K562 (cell line): Measurements from ENCODE around the gene NUDT1.

Experiments used
- CHD1 ChIP-seq: fragments of 200-600 bp; sonication (generic); IDR thresholded peaks from one replicate; pipeline ENCODE4 v1.6.1; 2012; ENCODE audit warnings: mild to moderate bottlenecking, moderate library complexity, low read length, inconsistent platforms
- MAFK ChIP-seq: IDR thresholded peaks from 2 replicates; pipeline ENCODE4 v1.6.1; 2011; ENCODE audit warnings: low read length, improper control_type of control experiment
- MED1 ChIP-seq: sonication (generic); formaldehyde crosslinking; IDR thresholded peaks from 2 replicates; pipeline ENCODE4 v1.8.1; 2023; ENCODE audit warnings: missing genetic modification reagents, borderline replicate concordance
- RAD21 ChIP-seq, 2 experiments: fragments of 250-450 bp in 1 of 2; fragments of 450-650 bp in 1 of 2; sonication (Bioruptor Pico) in 1 of 2; formaldehyde crosslinking in 1 of 2; IDR thresholded peaks in 1 of 2; conservative IDR thresholded peaks in 1 of 2; 2 replicates each; pipeline versions ENCODE4 v1.4.0 to v1.8.0; 2020 to 2022; ENCODE audit warnings: mild to moderate bottlenecking in 2 of 2, moderate library complexity in 1 of 2
- RAD51 ChIP-seq: fragments of 450-650 bp; IDR thresholded peaks from 2 replicates; pipeline ENCODE4 v1.7.1; 2016; ENCODE audit warnings: low read depth, mild to moderate bottlenecking, borderline replicate concordance
- RBBP5 ChIP-seq: fragments of 200-600 bp; sonication (generic); IDR thresholded peaks from 2 replicates; pipeline ENCODE4 v1.6.1; 2012; ENCODE audit warnings: borderline replicate concordance, mild to moderate bottlenecking, low read length, control low read depth, inconsistent platforms; ENCODE audit not compliant: insufficient read depth, poor library complexity, severe bottlenecking
- TF ChIP-seq, protein P1 (sequence below): fragments of 250-450 bp; sonication (Bioruptor Pico); IDR thresholded peaks from 2 replicates; pipeline ENCODE4 v1.5.0; 2021
- TF ChIP-seq, protein P2 (sequence below), 3 experiments: IDR thresholded peaks in 2 of 3; conservative IDR thresholded peaks in 1 of 3; 2 replicates each; pipeline ENCODE4 v1.5.1; 2011 to 2012; ENCODE audit warnings: low read length in 3 of 3, mild to moderate bottlenecking in 3 of 3, control low read depth in 2 of 3, improper control_type of control experiment in 1 of 3, inconsistent platforms in 1 of 3, low read depth in 1 of 3, mixed read lengths in 1 of 3, moderate library complexity in 1 of 3; ENCODE audit not compliant: insufficient read depth in 2 of 3
- TF ChIP-seq, protein P3 (sequence below), 2 experiments: fragments of 450-650 bp; formaldehyde crosslinking in 1 of 2; IDR thresholded peaks; 2 replicates each; pipeline versions ENCODE4 v1.4.0 to v1.6.1; 2014 to 2020; ENCODE audit warnings: mild to moderate bottlenecking in 2 of 2, borderline replicate concordance in 1 of 2, low read depth in 1 of 2

- TF ChIP-seq CHD1, result no peak
- TF ChIP-seq MED1 (CRISPR knock-in tag), result no peak
- TF ChIP-seq, protein P1, sequence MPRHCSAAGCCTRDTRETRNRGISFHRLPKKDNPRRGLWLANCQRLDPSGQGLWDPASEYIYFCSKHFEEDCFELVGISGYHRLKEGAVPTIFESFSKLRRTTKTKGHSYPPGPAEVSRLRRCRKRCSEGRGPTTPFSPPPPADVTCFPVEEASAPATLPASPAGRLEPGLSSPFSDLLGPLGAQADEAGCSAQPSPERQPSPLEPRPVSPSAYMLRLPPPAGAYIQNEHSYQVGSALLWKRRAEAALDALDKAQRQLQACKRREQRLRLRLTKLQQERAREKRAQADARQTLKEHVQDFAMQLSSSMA, result no peak
- TF ChIP-seq RBBP5, result no peak
- TF ChIP-seq, protein P2, sequence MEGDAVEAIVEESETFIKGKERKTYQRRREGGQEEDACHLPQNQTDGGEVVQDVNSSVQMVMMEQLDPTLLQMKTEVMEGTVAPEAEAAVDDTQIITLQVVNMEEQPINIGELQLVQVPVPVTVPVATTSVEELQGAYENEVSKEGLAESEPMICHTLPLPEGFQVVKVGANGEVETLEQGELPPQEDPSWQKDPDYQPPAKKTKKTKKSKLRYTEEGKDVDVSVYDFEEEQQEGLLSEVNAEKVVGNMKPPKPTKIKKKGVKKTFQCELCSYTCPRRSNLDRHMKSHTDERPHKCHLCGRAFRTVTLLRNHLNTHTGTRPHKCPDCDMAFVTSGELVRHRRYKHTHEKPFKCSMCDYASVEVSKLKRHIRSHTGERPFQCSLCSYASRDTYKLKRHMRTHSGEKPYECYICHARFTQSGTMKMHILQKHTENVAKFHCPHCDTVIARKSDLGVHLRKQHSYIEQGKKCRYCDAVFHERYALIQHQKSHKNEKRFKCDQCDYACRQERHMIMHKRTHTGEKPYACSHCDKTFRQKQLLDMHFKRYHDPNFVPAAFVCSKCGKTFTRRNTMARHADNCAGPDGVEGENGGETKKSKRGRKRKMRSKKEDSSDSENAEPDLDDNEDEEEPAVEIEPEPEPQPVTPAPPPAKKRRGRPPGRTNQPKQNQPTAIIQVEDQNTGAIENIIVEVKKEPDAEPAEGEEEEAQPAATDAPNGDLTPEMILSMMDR (IDR thresholded peaks at IDR 0.05 in 2 of 3, conservative IDR thresholded peaks at IDR 0.05 in 1 of 3; ENCODE audit: insufficient read depth in 2 of 3, low read depth in 1 of 3, low read length in 3 of 3), result no peak
- no peak for TF ChIP-seq RAD21 (CRISPR knock-in tag; conservative IDR thresholded peaks at IDR 0.05 in 1 of 2, IDR thresholded peaks at IDR 0.05 in 1 of 2)
- no peak for TF ChIP-seq MAFK
- TF ChIP-seq, protein P3, sequence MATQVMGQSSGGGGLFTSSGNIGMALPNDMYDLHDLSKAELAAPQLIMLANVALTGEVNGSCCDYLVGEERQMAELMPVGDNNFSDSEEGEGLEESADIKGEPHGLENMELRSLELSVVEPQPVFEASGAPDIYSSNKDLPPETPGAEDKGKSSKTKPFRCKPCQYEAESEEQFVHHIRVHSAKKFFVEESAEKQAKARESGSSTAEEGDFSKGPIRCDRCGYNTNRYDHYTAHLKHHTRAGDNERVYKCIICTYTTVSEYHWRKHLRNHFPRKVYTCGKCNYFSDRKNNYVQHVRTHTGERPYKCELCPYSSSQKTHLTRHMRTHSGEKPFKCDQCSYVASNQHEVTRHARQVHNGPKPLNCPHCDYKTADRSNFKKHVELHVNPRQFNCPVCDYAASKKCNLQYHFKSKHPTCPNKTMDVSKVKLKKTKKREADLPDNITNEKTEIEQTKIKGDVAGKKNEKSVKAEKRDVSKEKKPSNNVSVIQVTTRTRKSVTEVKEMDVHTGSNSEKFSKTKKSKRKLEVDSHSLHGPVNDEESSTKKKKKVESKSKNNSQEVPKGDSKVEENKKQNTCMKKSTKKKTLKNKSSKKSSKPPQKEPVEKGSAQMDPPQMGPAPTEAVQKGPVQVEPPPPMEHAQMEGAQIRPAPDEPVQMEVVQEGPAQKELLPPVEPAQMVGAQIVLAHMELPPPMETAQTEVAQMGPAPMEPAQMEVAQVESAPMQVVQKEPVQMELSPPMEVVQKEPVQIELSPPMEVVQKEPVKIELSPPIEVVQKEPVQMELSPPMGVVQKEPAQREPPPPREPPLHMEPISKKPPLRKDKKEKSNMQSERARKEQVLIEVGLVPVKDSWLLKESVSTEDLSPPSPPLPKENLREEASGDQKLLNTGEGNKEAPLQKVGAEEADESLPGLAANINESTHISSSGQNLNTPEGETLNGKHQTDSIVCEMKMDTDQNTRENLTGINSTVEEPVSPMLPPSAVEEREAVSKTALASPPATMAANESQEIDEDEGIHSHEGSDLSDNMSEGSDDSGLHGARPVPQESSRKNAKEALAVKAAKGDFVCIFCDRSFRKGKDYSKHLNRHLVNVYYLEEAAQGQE (IDR thresholded peaks at IDR 0.05; ENCODE audit: borderline replicate concordance), result no peak
- TF ChIP-seq, protein P3 (CRISPR knock-in tag; IDR thresholded peaks at IDR 0.05; ENCODE audit: low read depth), result no peak
- TF ChIP-seq RAD51, result no peak
These were observed 13.1 kb upstream of the NUDT1 start for GRCh38 chr7:2228921-2229320.
